ENCODE data around the gene FCHSD2.

GRCh38 chr11:72962717-72963116 is 179.4 kb downstream of the FCHSD2 start:
- TF ChIP-seq CTCF (conservative IDR thresholded peaks at IDR 0.05 in 1 of 2, IDR thresholded peaks at IDR 0.05 in 1 of 2; ENCODE audit: low read depth in 1 of 2, low read length in 2 of 2) (no peak), EZH2 (IDR thresholded peaks at IDR 0.05; ENCODE audit: low read length, missing control alignments) (no peak)
